ENCODE measurements around the gene SLC25A38.
A peak's percentile ranks its signal among the peaks of the same experiment; 100 is the strongest.

SLC25A38 gene

GRCh38 chr3:39376959-39377634 is 6.1 kb upstream of the SLC25A38 start:
- no peak for DNase-seq (ENCODE audit: low spot score)

GRCh38 chr3:39378088-39378487 is 5.1 kb upstream of the SLC25A38 start:
- peak; percentile 69 for DNase-seq (ENCODE audit: low spot score)

- no peak for DNase-seq (ENCODE audit: low spot score)
These were observed 4.0 kb upstream of the SLC25A38 start for GRCh38 chr3:39378957-39379777.

GRCh38 chr3:39379778-39380155 is 3.4 kb upstream of the SLC25A38 start:
- no peak for DNase-seq (ENCODE audit: low spot score)

- DNase-seq (ENCODE audit: low spot score) = no peak
These were observed 1.7 kb upstream of the SLC25A38 start for GRCh38 chr3:39381432-39381831.

- peak; percentile 96 for DNase-seq (ENCODE audit: low spot score)
These were observed 903 bp downstream of the SLC25A38 start for GRCh38 chr3:39383881-39384664.

GRCh38 chr3:39384665-39385000 is 1.5 kb downstream of the SLC25A38 start:
- DNase-seq (ENCODE audit: low spot score) = no peak

GRCh38 chr3:39385456-39386090 is 2.4 kb downstream of the SLC25A38 start:
- DNase-seq (ENCODE audit: low spot score) = peak; percentile 57

GRCh38 chr3:39386318-39386717 is 3.1 kb downstream of the SLC25A38 start:
- peak; percentile 33 for DNase-seq (ENCODE audit: low spot score)

- DNase-seq (ENCODE audit: low spot score) = peak; percentile 91
These were observed 4.3 kb downstream of the SLC25A38 start for GRCh38 chr3:39387411-39387975.

GRCh38 chr3:39388153-39388552 is 5.0 kb downstream of the SLC25A38 start:
- peak; percentile 45 for DNase-seq (ENCODE audit: low spot score)

- DNase-seq (ENCODE audit: low spot score) = peak; percentile 92
These were observed 5.6 kb downstream of the SLC25A38 start for GRCh38 chr3:39388741-39389248.

GRCh38 chr3:39390181-39390580 is 7.0 kb downstream of the SLC25A38 start:
- no peak for DNase-seq (ENCODE audit: low spot score)

- no peak for DNase-seq (ENCODE audit: low spot score)
These were observed 13.5 kb downstream of the SLC25A38 start for GRCh38 chr3:39396690-39397089.

GRCh38 chr3:39398700-39399099 is 15.5 kb downstream of the SLC25A38 start:
- peak; percentile 36 for DNase-seq (ENCODE audit: low spot score)

GRCh38 chr3:39401983-39402382 is 18.8 kb downstream of the SLC25A38 start:
- DNase-seq (ENCODE audit: low spot score) = no peak

GRCh38 chr3:39404943-39405686 is 21.9 kb downstream of the SLC25A38 start:
- DNase-seq (ENCODE audit: low spot score) = no peak

GRCh38 chr3:39405687-39406367 is 22.7 kb downstream of the SLC25A38 start:
- DNase-seq (ENCODE audit: low spot score) = no peak

- DNase-seq (ENCODE audit: low spot score) = peak; percentile 97
These were observed 23.4 kb downstream of the SLC25A38 start, which contains the start of gene RPSA for GRCh38 chr3:39406368-39407258. Gene RPSA (plus strand): TSS chr3:39406720. CDS start chr3:39407654, 934 bp downstream.

All from hematopoietic multipotent progenitor cell treated with erythropoietin and hydrocortisone succinate and interleukin-3 and kit ligand, for 15 days (in vitro differentiated cells).